Activated CD8-positive, alpha-beta T cell treated with anti-CD3 and anti-CD28 coated beads, Interleukin-2, amount 10 ng/mL, durations not matched to agents 7 days and 5 days (primary cell): Measurements from ENCODE around the gene KRAS. TPM values are rescaled to one million over a fixed set of nuclear protein-coding genes. Genes with fewer than 3 reads are reported as not detected.

Experiments
- ATAC-seq: fragments of 150-1000 bp; cut with Tn5 transposase; one replicate; pipeline ENCODE4 v1.10.0; 2021; ENCODE audit warnings: moderate library complexity
- CTCF ChIA-PET: fragments of 350-600 bp; sonication (Branson Sonifier 250); formaldehyde crosslinking; loops from one replicate; lab custom pipeline; 2021; ENCODE audit warnings: antibody characterized with exemption; lab: Charles Lee
- POLR2A ChIA-PET: fragments of 350-600 bp; sonication (Branson Sonifier 250); formaldehyde crosslinking; loops from one replicate; lab custom pipeline; 2021; ENCODE audit warnings: antibody characterized with exemption; lab: Charles Lee
- DNase-seq: peaks from one replicate; pipeline ENCODE4 v3.0.0-alpha.2; 2020
- H3K27ac Mint-ChIP-seq: one replicate; pipeline ENCODE4 v1.8.0; 2021; ENCODE audit warnings: mild to moderate bottlenecking, mixed read lengths
- H3K27me3 Mint-ChIP-seq: one replicate; pipeline ENCODE4 v1.8.0; 2021; ENCODE audit warnings: low read depth, mixed read lengths
- H3K36me3 Mint-ChIP-seq: one replicate; pipeline ENCODE4 v1.8.0; 2021; ENCODE audit warnings: low read depth, mixed read lengths
- H3K4me1 Mint-ChIP-seq: one replicate; pipeline ENCODE4 v1.8.0; 2021; ENCODE audit warnings: low read depth, mixed read lengths
- H3K4me3 Mint-ChIP-seq: one replicate; pipeline ENCODE4 v1.8.0; 2021; ENCODE audit warnings: mild to moderate bottlenecking, mixed read lengths
- H3K9me3 Mint-ChIP-seq: one replicate; pipeline ENCODE4 v1.8.0; 2022; ENCODE audit warnings: mixed read lengths; ENCODE audit not compliant: insufficient read depth
- total RNA-seq, 2 experiments: library from RNA; stranded (reverse); gene quantifications; one replicate each; pipeline ENCODE4 v1.2.3, GENCODE V29; 2021

The KRAS gene
- total RNA-seq, 2 experiments from 2014 or later, result 33.4 to 37.6 TPM

DNA sequence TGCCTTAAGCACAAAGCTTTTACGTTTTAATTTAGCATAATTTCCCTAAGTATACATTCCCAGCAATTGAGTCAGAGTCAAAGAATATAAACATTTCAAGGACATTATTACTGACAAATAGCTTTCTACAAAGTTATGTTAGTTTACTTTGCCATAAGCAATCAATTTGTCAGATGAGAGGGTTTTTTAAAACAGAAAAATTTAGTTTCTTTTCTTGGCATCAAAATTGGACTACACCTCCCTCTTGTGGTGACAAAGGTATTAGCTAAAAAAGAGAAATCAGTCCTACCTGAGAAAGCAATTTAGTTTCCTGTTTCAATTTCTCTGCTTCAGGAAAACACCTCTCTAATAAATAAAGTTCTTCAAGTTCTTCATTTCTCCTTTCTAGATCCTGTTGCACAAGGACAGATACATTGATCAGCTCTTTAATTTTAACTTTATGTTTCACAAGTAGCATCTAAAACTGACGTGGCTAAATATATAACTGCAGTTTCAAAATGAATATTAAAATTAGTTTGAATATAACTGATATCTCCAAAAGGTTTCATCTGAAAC, 95.6 kb downstream of the KRAS start:
- CTCF ChIA-PET, result interaction anchor here (0.8 to 3.2 kb wide), 32 partner anchors 10 to 281 kb away, joined by 3 to 32 read pairs (median 4); partner anchors contain the start of genes DNAI7 and ETFRF1
- Mint-ChIP-seq H3K4me3 (no peak overlapping the region), H3K4me1 (peaks cover 6% of the 10 kb centered on the region)

More for the DNA sequence above, 95.6 kb downstream of the KRAS start:
- no peak for DNase-seq
- ATAC-seq, result no peak
- no peaks in the 10 kb centered on the region for H3K27me3 Mint-ChIP-seq
- POLR2A ChIA-PET, result no interaction called here
- no peaks in the 10 kb centered on the region for H3K9me3 Mint-ChIP-seq
- H3K36me3 Mint-ChIP-seq, result no peaks in the 10 kb centered on the region
- no peak overlapping the region for H3K27ac Mint-ChIP-seq

Other genes starting within 250 kb of the KRAS start
- under 1 TPM in 1 of 2 experiments, not detected in 1; 0.16 TPM for gene DNAI7, start 55.8 kb downstream of the KRAS start, total RNA-seq
- 1 to 10 TPM; 8.9 to 9.7 TPM for gene ETFRF1, start 55.7 kb downstream of the KRAS start, total RNA-seq